Upper lobe of right lung (tissue), 1 donor: ENCODE measurements around the gene FBXL16. TPM values are rescaled to one million over a fixed set of nuclear protein-coding genes. Genes with fewer than 3 reads are reported as not detected.

ENCODE experiments used
- ATAC-seq: fragments of 200-7000 bp; cut with Tn5 transposase; one replicate; pipeline ENCODE4 v1.9.1; 2020; ENCODE audit warnings: mild to moderate bottlenecking, moderate library complexity
- DNase-seq: peaks from one replicate; pipeline ENCODE4 v3.0.0-alpha.2; 2020
- H3K27ac ChIP-seq: fragments of 200-600 bp; one replicate; pipeline ENCODE4 v1.8.0; 2022
- H3K27me3 ChIP-seq: fragments of 200-600 bp; one replicate; pipeline ENCODE4 v1.8.0; 2022; ENCODE audit warnings: mild to moderate bottlenecking
- H3K36me3 ChIP-seq: fragments of 200-600 bp; one replicate; pipeline ENCODE4 v1.8.0; 2022
- H3K4me1 ChIP-seq: fragments of 200-600 bp; one replicate; pipeline ENCODE4 v1.8.0; 2022
- H3K4me3 ChIP-seq: fragments of 200-600 bp; one replicate; pipeline ENCODE4 v1.8.0; 2022; ENCODE audit warnings: mild to moderate bottlenecking
- H3K9me3 ChIP-seq: fragments of 200-600 bp; one replicate; pipeline ENCODE4 v1.8.0; 2022
- intact Hi-C: fragments of 100-400 bp; cut with DNase I; formaldehyde crosslinking; loops from one replicate; pipeline ENCODE4 v1.11.0; 2022
- total RNA-seq: library from RNA; stranded (reverse); fragmentation: NEBNext Ultra II Directional; extraction: Animal tissue kit (Norgen Biotek cat#: 25700); gene quantifications from one replicate; pipeline ENCODE4 v1.2.1, GENCODE V29; 2021
- TF ChIP-seq, protein P1 (sequence below): fragments of 200-600 bp; IDR thresholded peaks from one replicate; pipeline ENCODE4 v1.8.0; 2022; ENCODE audit warnings: antibody characterized with exemption
- donor health status: DM: no; HTN: yes; CAD: no; lungs with severe emphysema.

Gene FBXL16
- total RNA-seq, 1 donor from 2014 or later = 3.6 TPM

DNA sequence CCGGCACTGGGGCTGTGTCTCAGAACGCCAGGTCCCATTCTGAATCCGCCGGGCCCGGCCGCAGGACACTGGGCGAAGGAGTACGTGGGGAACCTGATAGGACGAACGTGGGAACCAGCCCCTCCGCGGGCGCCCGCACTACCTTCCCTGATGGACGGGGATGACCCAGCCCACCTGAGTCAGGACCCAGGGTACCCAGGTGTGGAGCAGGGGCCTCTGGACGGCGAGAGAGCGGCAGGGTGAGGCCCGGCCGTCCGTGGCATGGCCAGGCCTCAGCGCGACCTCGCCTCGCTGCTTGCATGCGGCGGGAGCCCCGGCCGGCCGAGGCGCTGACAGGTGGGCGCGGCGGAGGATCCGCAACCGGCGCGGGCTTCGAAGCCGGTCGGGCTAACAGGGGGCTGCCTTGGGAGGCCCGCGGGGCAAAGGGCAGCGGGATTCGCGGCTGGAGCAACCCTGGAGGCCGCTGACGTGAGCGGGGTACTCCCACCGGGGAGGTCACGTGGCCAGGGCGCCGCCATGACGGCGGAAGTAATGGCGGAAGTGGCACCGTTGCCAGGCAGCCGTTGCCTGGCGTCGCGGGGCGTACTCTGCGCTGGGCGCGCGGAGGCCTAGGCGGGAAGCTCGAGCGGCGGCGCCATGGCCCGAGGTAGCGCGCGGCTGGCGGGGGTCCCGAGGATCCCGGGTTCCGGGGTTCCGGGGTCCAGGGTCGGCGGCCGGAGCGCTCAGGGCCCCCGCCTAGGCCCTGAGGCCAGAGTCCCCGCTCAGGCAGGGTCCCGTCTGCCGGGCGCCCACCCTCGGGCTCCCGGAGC lies 56.6 kb downstream of the FBXL16 start, which contains the start of gene WDR90:
Gene WDR90, plus strand, starts transcription at position 585 of the 809 bp plus-strand sequence. Its CDS starts 52 bp downstream, at position 637.
- Histone ChIP-seq H3K27ac (peak within 1 kb of the TSS; percentile 93), H3K4me1 (peaks cover 31% of the 10 kb centered on the region), H3K9me3 (no peaks in the 10 kb centered on the region), H3K4me3 (peak within 1 kb of the TSS; percentile 85), H3K36me3 (no peaks in the 10 kb centered on the region), H3K27me3 (no peaks in the 10 kb centered on the region)
- DNase-seq (peak; percentile 98), ATAC-seq (peak; percentile 88)
- intact Hi-C loops = no loop called here
- TF ChIP-seq, protein P1, sequence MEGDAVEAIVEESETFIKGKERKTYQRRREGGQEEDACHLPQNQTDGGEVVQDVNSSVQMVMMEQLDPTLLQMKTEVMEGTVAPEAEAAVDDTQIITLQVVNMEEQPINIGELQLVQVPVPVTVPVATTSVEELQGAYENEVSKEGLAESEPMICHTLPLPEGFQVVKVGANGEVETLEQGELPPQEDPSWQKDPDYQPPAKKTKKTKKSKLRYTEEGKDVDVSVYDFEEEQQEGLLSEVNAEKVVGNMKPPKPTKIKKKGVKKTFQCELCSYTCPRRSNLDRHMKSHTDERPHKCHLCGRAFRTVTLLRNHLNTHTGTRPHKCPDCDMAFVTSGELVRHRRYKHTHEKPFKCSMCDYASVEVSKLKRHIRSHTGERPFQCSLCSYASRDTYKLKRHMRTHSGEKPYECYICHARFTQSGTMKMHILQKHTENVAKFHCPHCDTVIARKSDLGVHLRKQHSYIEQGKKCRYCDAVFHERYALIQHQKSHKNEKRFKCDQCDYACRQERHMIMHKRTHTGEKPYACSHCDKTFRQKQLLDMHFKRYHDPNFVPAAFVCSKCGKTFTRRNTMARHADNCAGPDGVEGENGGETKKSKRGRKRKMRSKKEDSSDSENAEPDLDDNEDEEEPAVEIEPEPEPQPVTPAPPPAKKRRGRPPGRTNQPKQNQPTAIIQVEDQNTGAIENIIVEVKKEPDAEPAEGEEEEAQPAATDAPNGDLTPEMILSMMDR = no peak

DNA sequence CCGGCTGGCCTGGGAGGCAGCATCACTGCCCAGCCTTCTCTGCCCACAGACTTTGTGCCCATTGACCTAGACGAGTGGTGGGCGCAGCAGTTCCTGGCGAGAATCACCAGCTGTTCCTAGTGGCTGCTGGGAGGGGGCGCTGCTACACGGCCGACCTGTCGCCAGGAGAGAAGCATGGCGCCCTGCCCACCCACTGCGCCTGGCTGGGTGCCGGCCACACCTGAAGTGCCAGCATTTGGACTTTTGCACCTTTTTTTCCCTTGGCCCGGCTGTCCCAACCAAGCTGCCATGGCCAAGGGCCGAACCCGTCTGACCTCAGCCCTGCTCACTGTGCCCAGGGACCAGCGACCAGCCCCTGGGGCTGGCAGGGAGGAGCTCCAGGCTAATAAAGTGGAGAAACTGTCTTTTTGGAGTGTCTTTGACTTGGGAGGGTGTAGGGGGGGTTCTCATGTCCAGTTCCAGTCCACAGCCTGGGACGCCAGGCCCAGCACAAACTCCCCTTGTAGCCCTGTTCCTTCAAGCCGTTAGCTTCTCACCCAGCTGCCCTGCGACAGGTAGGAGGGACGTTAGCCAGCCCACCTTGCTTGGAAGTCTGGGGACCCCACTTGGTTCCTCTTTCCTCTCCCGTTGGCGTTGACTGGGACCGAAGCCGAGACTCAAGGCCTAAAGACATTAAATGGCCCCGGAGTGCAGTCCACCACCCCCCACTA lies 57.4 kb downstream of the FBXL16 start:
- peak; percentile 88 for DNase-seq
- H3K4me3 ChIP-seq = peak overlapping the region; percentile 85
- TF ChIP-seq, protein P1 = peak; percentile 50
- no peaks in the 10 kb centered on the region for H3K27me3 ChIP-seq
- intact Hi-C loops = no loop called here
- no peaks in the 10 kb centered on the region for H3K9me3 ChIP-seq
- peak overlapping the region; percentile 93 for H3K27ac ChIP-seq
- H3K4me1 ChIP-seq = peaks cover 33% of the 10 kb centered on the region
- no peaks in the 10 kb centered on the region for H3K36me3 ChIP-seq
- peak; percentile 45 for ATAC-seq

DNA sequence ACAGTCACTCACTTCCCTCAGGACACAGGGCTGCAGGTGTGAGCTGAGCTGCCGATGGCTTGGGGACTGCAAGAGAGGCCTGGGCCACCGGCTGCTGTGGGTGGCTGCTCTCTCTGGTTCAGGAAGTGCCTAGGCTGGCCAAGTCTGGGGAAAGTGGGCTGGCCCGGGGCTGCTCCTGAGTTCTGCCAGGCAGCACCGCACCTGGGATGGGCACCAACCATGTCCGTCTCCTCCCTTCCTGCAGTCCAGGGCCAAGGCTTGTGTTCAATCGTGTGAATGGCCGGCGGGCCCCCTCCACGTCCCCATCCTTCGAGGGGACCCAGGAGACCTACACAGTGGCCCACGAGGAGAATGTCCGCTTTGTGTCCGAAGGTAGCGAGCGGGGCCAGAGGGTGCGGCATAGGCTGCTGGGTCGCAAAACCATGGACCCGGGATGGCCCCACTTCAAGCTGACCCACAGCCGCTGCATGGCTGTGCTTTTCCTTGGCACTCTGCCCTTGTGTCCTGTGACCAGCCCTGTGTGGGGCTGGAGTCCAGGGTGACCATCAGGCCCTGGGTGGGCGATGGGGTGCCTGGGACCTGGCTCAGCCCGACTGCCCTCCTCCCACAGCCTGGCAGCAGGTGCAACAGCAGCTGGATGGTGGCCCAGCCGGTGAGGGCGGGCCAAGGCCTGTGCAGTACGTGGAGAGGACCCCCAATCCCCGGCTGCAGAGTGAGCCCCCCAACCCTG lies 58.3 kb downstream of the FBXL16 start:
- H3K4me3 ChIP-seq = no peak overlapping the region
- no peak for ATAC-seq
- H3K9me3 ChIP-seq = no peaks in the 10 kb centered on the region
- no peak for DNase-seq
- H3K36me3 ChIP-seq = no peaks in the 10 kb centered on the region
- H3K27ac ChIP-seq = no peak overlapping the region
- intact Hi-C loops = no loop called here
- H3K4me1 ChIP-seq = peaks cover 41% of the 10 kb centered on the region
- TF ChIP-seq, protein P1 = no peak
- no peaks in the 10 kb centered on the region for H3K27me3 ChIP-seq

DNA sequence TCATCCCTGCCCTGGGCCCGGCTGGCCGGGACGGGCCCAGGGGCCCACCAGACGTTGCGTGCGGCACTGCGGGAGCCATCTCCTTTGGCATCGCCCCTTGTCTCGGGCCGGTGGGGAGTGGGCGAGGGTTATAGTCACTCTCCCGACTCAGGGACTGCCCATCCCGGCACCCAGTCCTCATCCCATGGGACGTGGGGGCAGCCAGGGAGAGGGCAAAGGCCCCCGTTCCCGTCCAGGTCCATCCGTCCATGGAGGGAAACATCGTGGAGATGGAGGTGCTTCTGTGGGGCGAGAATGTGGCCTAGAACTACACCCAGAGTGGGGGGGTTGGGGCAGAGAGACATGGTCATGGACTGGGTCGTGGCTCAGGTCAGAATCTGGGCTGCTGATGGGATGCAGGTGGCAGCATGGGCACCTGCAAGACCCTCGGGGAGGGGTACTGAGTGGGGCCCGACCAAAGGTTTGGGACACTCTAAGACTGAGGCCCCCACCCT lies 58.9 kb downstream of the FBXL16 start:
- Histone ChIP-seq H3K27ac (no peak overlapping the region), H3K4me1 (peaks cover 41% of the 10 kb centered on the region), H3K9me3 (no peaks in the 10 kb centered on the region), H3K27me3 (no peaks in the 10 kb centered on the region), H3K36me3 (no peaks in the 10 kb centered on the region), H3K4me3 (no peak overlapping the region)
- no peak for ATAC-seq
- intact Hi-C loops = no loop called here
- DNase-seq = no peak
- TF ChIP-seq, protein P1 = no peak

DNA sequence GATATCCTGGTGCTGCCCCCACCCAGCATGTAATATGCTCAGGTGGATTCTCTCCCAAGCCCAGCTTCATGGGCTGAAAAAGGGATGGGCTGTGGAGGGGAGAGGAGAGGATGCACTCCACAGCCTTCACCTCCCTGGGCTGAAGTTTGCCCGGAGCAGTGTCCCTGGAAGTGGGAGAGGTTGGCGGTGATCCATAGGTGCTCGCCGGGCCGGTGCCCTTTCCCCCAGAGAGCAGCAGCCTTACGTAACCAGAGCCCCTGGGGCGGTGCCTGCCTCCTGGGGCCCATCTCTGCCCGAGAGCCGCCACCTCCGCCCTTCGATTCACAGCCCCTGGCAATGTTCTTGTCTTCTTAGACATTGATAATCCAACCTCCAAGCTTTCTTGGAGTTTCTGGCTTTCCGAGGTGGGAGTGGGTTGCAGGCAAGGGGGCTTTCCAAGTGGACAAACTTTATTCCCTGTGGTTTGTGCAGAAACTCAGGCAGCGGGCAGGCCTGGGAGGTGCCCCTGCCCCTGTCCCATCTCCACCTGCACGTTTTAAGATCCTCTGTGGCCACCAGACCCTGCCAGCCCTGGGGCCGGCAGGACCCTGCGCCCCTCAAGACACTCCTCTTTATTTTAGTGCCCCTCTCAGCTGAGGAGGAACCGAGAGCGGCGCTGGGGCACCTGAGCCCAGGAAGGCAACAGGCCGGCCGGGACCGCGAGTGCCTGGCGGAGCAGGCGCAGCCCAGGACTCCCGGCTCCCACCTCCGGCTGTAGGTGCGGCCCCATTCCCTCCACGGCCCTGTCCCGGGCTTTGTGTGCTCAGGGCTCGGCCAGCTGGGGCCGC lies 59.5 kb downstream of the FBXL16 start:
- TF ChIP-seq, protein P1 = no peak
- intact Hi-C loops = no loop called here
- Histone ChIP-seq H3K36me3 (no peaks in the 10 kb centered on the region), H3K27ac (peak overlapping the region; percentile 24), H3K9me3 (no peaks in the 10 kb centered on the region), H3K4me1 (peaks cover 41% of the 10 kb centered on the region), H3K27me3 (no peaks in the 10 kb centered on the region), H3K4me3 (no peak overlapping the region)
- ATAC-seq (no peak), DNase-seq (peak; percentile 84)
